Embryonic facial prominence (tissue), 1 donor: ENCODE data around the gene THBS4.
A peak's percentile ranks its signal among the peaks of the same experiment; 100 is the strongest.

Experiments used
- DNase-seq: peaks from one replicate; pipeline ENCODE4 v3.0.0-alpha.2; 2016; ENCODE audit errors: extremely low spot score

THBS4 gene

DNA sequence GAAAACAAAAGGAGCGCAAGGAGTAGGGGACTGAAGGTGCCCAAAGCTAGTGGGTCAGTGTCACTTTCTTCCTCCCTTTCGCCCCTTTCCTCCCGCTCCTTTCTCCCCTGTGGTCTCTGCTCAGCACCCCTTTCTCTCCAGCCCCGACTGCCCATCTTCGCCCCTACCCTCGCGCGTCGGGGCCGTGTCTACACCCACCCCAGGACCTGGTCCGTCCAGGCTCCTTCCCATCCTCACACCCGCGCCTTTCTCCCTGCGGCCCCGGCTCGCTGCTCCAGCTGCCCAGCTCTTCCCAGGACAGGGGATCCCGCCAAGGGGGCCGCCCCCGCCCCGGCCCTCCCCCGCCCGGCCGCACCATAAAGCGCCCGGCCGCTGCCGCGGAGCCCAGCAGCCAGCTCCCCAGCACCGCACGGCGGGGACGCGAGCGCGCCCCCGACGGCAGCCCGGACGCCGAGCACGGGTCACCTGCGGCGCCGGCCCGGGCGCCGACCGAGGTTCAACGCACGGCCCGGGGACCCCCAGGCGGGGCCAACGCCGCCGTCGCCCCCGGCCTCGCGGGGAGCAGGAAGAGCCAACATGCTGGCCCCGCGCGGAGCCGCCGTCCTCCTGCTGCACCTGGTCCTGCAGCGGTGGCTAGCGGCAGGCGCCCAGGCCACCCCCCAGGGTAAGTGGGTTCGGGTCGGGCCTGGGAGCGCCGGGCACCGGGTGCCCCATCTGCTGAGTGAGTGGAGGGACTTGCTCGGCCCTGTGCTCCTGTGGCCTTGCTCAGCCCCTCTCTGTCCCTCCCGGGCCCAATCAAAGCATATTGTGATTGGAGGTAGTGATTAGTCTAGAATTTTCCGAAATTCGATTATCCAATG lies at the start of gene THBS4:
Gene THBS4, plus strand, starts transcription at position 387 of the 860 bp plus-strand sequence. Its CDS starts 190 bp downstream, at position 577.
- no peak for DNase-seq

GRCh38 chr5:79986260-79986659 lies 48.9 kb upstream of the THBS4 start:
- no peak for DNase-seq

DNA sequence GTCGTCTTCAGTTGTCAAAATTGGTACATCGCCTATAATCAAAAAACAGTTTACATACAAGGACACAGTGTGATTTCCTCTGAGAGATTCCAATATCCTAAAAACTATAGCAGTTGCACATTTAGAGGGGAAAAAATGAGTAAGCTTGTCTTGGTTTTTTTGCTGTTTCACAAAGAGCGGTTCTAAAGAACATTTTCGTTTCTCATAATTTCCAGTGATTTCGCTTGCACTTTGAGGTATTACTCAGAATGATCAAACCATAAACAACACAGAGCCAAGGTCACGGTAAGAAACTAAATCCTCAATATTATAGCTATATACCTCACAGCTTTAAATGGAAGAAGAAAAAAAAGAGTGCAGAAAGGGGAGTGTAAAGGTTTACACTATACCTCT lies 44.9 kb upstream of the THBS4 start:
- no peak for DNase-seq

GRCh38 chr5:79990598-79991507 lies 44.3 kb upstream of the THBS4 start, which contains the start of gene MTX3:
Gene MTX3, minus strand, starts transcription at chr5:79991262. Its CDS starts 24 bp downstream, at chr5:79991238.
- peak; percentile 72 for DNase-seq

GRCh38 chr5:79992891-79993657 lies 42.1 kb upstream of the THBS4 start:
- DNase-seq = no peak

GRCh38 chr5:79999722-80000121 lies 35.4 kb upstream of the THBS4 start:
- no peak for DNase-seq

GRCh38 chr5:80002677-80003076 lies 32.5 kb upstream of the THBS4 start:
- DNase-seq = no peak

GRCh38 chr5:80008995-80009765 lies 26.0 kb upstream of the THBS4 start:
- no peak for DNase-seq

DNA sequence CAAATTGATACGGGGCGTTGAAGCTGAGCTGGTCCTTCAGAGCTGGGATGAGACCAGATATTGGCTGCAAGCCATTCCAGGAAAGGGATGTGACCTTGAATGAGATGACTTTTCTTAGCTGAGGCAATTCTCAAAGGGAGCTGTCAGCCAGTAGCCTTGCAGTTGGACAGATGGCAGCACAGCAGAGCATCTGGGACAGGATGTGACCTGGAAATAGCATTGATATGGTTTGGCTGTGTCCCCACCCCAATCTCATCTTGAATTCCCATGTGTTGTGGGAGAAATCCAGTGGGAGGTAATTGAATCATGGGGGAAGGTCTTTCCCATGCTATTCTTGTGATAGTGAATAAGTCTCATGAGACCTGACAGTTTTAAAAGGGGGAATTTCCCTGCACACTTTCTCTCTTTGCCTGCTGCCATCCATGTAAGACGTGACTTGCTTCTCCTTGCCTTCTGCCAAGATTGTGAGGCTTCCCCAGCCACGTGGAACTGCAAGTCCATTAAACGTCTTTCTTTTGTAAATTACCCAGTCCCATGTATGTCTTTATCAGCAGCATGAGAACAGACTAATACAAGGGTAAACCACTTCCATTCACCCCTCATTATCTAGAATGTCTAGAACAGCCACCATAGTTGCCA lies 24.3 kb upstream of the THBS4 start:
- no peak for DNase-seq

DNA sequence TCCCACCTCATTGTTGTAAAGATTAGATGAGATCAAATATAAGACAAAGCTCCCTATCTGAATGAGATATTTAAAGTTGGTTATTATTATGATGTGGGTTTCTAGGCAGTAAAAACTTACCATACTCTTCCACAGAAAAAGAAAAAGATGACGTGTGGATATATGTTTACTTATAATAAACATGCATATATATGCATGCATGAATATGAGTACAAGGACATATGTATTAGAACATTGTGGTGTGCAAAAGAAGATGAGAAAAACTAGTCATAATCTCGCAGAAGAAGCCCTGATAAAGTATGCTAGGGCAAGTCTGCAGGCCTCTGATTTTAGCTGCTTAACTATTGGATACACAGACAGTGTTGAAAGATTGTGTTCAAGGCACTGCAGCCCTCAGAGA lies 10.1 kb upstream of the THBS4 start:
- DNase-seq = no peak

GRCh38 chr5:80026841-80027240 lies 8.3 kb upstream of the THBS4 start:
- DNase-seq = no peak

DNA sequence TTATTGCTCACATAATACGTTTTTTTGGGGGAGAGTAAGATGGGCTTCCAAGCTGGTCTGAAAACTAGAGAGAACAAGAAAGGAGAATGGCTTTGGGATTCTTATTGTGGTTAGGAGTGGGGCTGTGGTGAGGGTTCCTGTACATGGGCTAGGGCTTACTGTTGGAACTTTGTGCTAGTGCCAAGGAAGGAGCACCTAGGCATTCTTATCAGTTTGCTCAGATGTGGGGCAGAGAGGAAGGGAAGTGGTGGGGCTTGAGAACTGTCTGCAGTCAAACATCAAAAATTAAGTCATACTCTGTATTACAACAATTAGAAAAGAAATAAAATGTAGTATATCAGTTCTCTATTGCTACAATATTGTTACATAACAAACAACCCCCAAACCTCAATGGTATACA lies 4.0 kb upstream of the THBS4 start:
- no peak for DNase-seq

- no peak for DNase-seq
Observed at GRCh38 chr5:80033513-80033912, 1.6 kb upstream of the THBS4 start.

DNA sequence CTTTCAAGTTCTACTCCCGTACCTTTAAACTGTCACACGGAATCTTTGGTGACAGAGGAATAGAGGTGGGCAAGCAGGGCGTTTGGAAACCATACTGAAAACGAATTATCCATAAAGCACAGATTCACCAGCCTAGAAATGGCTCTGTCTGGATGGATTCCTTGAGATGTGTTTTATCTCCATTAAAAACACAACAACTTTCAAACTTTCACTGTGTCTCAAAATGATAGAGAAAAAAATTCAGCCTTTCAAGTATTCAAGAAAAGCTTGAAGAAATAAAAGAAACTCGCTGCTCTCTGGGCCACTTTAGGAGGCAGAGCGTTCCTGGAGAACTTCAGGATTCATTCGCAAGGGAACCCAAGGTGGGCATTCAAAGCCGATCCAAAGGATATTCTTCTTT lies 589 bp upstream of the THBS4 start:
- no peak for DNase-seq

DNA sequence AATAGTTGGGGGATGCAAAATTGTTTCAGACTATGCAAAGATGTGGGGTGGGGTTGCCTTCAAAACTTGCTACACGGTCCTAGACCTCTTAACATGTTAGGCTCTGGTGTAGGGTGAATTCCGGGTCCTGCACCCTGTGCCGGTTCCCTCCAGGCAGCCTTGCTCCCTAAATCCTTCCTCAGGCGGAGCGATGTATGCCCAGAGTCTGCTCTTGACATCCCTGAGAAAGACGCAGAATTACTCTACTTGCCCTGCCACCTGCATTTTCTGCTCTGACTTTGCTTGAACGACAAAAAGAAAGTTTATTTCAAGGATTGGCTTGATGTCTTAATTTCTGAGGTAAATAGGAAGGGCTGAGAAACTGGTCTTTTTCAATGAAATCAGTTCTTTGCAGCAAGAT lies 691 bp downstream of the THBS4 start:
- DNase-seq = no peak

- DNase-seq = no peak
Observed at GRCh38 chr5:80036615-80037014, 1.5 kb downstream of the THBS4 start.

DNA sequence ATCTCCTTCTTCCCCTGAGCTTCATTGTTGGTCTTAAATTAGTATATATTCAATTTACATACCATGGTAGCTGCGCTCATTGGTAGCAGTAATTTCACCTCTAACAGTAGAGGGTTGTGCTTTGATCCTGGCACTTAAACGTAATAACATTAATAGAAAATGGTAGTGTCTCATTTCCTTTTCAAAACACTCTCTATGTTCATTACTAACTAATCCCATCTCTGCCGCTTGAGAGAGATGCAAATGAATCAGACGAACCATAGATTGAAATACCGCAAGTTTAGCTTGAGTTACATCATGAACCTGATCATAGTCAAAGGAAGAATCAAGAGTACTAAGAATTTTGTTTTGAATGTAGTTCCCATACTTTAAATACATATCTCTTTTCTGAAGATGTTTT lies 2.2 kb downstream of the THBS4 start:
- no peak for DNase-seq

DNA sequence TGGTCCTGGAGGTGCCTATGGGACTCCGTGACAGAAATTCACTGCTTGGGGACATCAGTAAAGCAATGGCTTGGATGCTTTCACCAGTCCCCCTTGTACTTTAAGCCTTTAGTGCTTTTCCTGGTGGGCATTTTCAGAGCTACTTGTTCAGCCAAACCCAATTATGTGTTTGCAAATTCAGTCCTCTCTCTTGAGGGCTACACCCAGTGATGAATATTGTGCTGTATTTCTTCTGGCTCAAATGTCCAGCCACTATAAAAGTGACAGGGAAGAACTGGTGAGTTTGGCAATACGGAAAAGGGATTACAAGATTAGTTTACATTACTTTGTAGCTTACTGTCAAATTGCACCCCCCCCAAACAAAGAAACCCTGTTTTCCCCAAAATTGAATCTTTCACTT lies 4.5 kb downstream of the THBS4 start:
- DNase-seq = no peak

- DNase-seq = no peak
Observed at GRCh38 chr5:80041527-80041926, 6.4 kb downstream of the THBS4 start.

DNA sequence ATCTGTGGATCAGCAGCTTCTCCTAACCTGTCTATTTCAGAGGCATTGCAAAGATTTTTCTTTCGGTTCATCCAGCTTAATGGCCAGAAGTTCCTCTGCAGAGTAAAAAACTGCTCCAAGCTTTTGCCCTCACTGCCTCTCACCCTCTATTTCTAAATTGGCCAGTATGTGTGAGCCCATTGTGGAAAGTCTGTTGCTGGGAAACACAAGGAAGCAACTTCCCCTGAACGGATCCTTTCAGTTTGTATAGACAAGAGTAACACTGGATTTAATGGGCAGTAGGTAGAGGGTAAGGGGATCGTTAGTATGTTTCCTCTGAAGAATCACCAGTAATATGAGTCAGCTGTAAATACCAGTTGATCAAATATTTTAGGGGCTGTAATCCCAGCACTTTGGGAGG lies 7.2 kb downstream of the THBS4 start:
- no peak for DNase-seq

DNA sequence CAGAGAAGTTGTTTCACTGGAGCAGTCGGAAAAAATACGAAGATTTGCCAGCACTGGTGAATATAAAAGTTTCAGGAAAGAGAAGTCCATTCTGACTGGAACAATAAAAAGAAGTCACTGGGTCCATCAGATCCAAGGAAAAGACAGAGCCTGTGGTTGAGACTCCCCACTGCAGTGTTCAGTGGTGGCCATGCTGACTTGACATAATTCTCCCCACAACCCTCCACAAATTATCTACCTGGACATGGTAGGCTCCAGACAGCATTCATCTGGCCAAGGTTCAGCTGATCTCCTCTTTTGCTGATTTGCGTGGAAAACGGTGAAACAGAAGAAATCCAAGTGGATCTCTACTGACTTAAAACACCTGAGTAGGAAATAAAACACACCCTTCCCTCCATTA lies 8.0 kb downstream of the THBS4 start:
- DNase-seq = no peak
